HepG2 (cell line): Measurements from ENCODE around the gene SP140L. TPM values are rescaled to one million over a fixed set of nuclear protein-coding genes. Genes with fewer than 3 reads are reported as not detected.

ENCODE experiments used
- ATAC-seq: fragments of 200-7000 bp; cut with Tn5 transposase; 3 replicates; pipeline ENCODE4 v1.9.1; 2020; ENCODE audit warnings: mild to moderate bottlenecking, moderate library complexity
- BruUV-seq: library from RNA; stranded (reverse); fragments of 400-500 nt; replicated peaks from 2 replicates; lab custom pipeline; 2021; lab: Mats Ljungman, UMichigan
- CTCF ChIA-PET: fragments of 300-600 bp; formaldehyde crosslinking; extraction: SDS; loops from one replicate; lab custom pipeline; 2021; ENCODE audit warnings: low total read pairs, inconsistent platforms, low intra/inter-chr PET ratio; lab: Yijun Ruan, JAX
- POLR2A ChIA-PET: fragments of 350-600 bp; sonication (Branson Sonifier 250); formaldehyde crosslinking; loops from one replicate; lab custom pipeline; 2020; ENCODE audit warnings: antibody characterized with exemption, inconsistent platforms; lab: Yijun Ruan, JAX
- DNase-seq: peaks from one replicate; pipeline ENCODE4 v3.0.0-alpha.2; 2015; ENCODE audit warnings: low spot score
- FAIRE-seq: peaks from 3 replicates; lab custom pipeline; 2011; peaks lifted over from hg19 to GRCh38; lab: Jason Lieb, UNC
- H2AFZ ChIP-seq: one replicate; pipeline ENCODE4 v1.6.1; 2011; ENCODE audit warnings: low read length, inconsistent platforms
- H3K27ac ChIP-seq: fragments of 300-600 bp; 3 replicates; pipeline ENCODE4 v1.8.0; 2011; ENCODE audit warnings: mixed run types, mild to moderate bottlenecking, mixed read lengths, low read length, inconsistent platforms; ENCODE audit not compliant: insufficient read depth; ENCODE audit errors: extremely low read length
- H3K27me3 ChIP-seq, 2 experiments: fragments of 200-600 bp in 1 of 2; 2 replicates in 1 of 2; 3 replicates in 1 of 2; pipeline versions ENCODE4 v1.6.0 to v1.8.0; 2011; ENCODE audit warnings: low read length in 2 of 2, mild to moderate bottlenecking in 2 of 2, moderate library complexity in 2 of 2, inconsistent platforms in 1 of 2; ENCODE audit not compliant: insufficient read depth in 2 of 2, control insufficient read depth in 1 of 2
- H3K36me3 ChIP-seq, 2 experiments: fragments of 200-600 bp in 1 of 2; replicated peaks in 1 of 2; 2 replicates in 1 of 2; 3 replicates in 1 of 2; pipeline versions ENCODE4 v1.5.1 to v1.8.0; 2011; ENCODE audit warnings: low read length in 2 of 2, inconsistent platforms in 1 of 2; ENCODE audit not compliant: insufficient read depth in 2 of 2, control insufficient read depth in 1 of 2
- H3K4me1 ChIP-seq: 2 replicates; pipeline ENCODE4 v1.5.1; 2012; ENCODE audit warnings: low read length, inconsistent platforms; ENCODE audit not compliant: insufficient read depth
- H3K4me2 ChIP-seq: 2 replicates; pipeline ENCODE4 v1.6.0; 2011; ENCODE audit warnings: low read depth, low read length, inconsistent platforms
- H3K4me3 ChIP-seq, 3 experiments: fragments of 200-600 bp in 1 of 3; sonication (generic), shearing (Covaris generic) in 1 of 3; replicated peaks in 1 of 3; 2 replicates each; pipeline ENCODE4 v1.5.1; 2011 to 2016; ENCODE audit warnings: low read length in 3 of 3, inconsistent platforms in 2 of 3, low read depth in 2 of 3, mild to moderate bottlenecking in 2 of 3, control low read depth in 1 of 3, mixed read lengths in 1 of 3; ENCODE audit not compliant: insufficient read depth in 1 of 3
- H3K79me2 ChIP-seq: one replicate; pipeline ENCODE4 v1.6.1; 2011; ENCODE audit warnings: low read length, inconsistent platforms; ENCODE audit not compliant: insufficient read depth
- H3K9ac ChIP-seq: 2 replicates; pipeline ENCODE4 v1.6.0; 2011; ENCODE audit warnings: mild to moderate bottlenecking, low read depth, low read length, inconsistent platforms; ENCODE audit not compliant: insufficient read depth
- H3K9me3 ChIP-seq: 2 replicates; pipeline ENCODE4 v1.5.1; 2012; ENCODE audit warnings: mild to moderate bottlenecking, low read length
- H4K20me1 ChIP-seq: 2 replicates; pipeline ENCODE4 v1.6.0; 2011; ENCODE audit warnings: inconsistent platforms, mild to moderate bottlenecking, low read length, moderate library complexity; ENCODE audit not compliant: insufficient read depth
- DPF2 ChIP-seq: sonication (generic); formaldehyde crosslinking; IDR thresholded peaks from 2 replicates; pipeline ENCODE4 v1.4.0; 2020; ENCODE audit warnings: mild to moderate bottlenecking, low read depth, missing genetic modification reagents, borderline replicate concordance
- ZNF207 ChIP-seq: fragments of 450-650 bp; IDR thresholded peaks from 2 replicates; pipeline ENCODE4 v1.6.1; 2016; ENCODE audit warnings: antibody characterized with exemption, borderline replicate concordance
- ZNF44 ChIP-seq: sonication (generic); formaldehyde crosslinking; IDR thresholded peaks from 2 replicates; pipeline ENCODE4 v1.5.1; 2020; ENCODE audit warnings: mild to moderate bottlenecking, missing genetic modification reagents
- WGBS: methylation state at CpG from one replicate; pipeline ENCODE4 v1.1.6; 2017; ENCODE audit warnings: low lambda C conversion rate; 5-methylcytosine and 5-hydroxymethylcytosine counted together
- in situ Hi-C: cut with HindIII; loops from 2 replicates; pipeline ENCODE4 v1.10.0; 2017; ENCODE audit warnings: low pct_unique_long_range_greater_than_20kb; ENCODE audit not compliant: extremely low pct_ligation_motif_present
- intact Hi-C: fragments of 100-400 bp; cut with micrococcal nuclease; formaldehyde crosslinking; loops from one replicate; pipeline ENCODE4 v1.10.0; 2022; ENCODE audit not compliant: unreplicated experiment
- polyA plus RNA-seq, 8 experiments: library from polyadenylated mRNA; depleted of rRNA in 3 of 8; stranded (reverse) in 7 of 8; unstranded in 1 of 8; fragments of >200 nt; fragmentation: Illumina TruSeq in 4 of 8; extraction: Trizol in 4 of 8; gene quantifications; 2 replicates each; pipeline versions ENCODE4 v1.2.1 to v1.2.3, GENCODE V29; 2011 to 2016; ENCODE audit warnings: low read depth in 4 of 8, missing spikeins in 1 of 8, mixed read lengths in 1 of 8; ENCODE audit not compliant: insufficient read depth in 1 of 8
- total RNA-seq, 5 experiments: library from RNA; depleted of rRNA; stranded (reverse); fragments of >200 nt; fragmentation: Illumina TruSeq; extraction: Trizol; gene quantifications; 2 replicates each; pipeline ENCODE4 v1.2.3, GENCODE V29; 2016; ENCODE audit warnings: low read depth in 1 of 5
- TF ChIP-seq, protein P1 (sequence below): sonication (generic); formaldehyde crosslinking; IDR thresholded peaks from 2 replicates; pipeline ENCODE4 v1.4.0; 2020; ENCODE audit warnings: missing genetic modification reagents

Gene SP140L
- total and polyA plus RNA-seq, 2 of the 13 experiments (the other 11 are each of a cell fraction or from before 2014, with no cell fraction given): 10.9 to 17.5 TPM

DNA sequence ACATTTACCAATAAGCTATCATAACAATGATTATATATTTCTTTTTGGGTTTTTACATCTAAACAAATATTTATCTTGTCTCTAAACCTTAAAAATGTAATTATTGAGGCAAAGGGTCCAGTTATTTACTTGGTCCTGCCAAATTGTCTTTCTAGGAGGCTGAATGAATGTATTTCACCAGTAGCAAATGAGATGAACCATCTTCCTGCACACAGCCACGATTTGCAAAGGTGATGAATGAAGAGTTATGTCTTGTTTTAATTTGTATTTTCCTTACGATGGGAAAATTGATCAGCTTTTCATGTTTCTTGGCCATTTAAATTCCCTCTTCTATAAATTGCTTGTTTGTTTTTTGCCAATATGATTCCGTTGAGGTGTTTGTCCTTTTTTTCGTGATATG lies 90.4 kb downstream of the SP140L start (continued):
- TF ChIP-seq, protein P1, sequence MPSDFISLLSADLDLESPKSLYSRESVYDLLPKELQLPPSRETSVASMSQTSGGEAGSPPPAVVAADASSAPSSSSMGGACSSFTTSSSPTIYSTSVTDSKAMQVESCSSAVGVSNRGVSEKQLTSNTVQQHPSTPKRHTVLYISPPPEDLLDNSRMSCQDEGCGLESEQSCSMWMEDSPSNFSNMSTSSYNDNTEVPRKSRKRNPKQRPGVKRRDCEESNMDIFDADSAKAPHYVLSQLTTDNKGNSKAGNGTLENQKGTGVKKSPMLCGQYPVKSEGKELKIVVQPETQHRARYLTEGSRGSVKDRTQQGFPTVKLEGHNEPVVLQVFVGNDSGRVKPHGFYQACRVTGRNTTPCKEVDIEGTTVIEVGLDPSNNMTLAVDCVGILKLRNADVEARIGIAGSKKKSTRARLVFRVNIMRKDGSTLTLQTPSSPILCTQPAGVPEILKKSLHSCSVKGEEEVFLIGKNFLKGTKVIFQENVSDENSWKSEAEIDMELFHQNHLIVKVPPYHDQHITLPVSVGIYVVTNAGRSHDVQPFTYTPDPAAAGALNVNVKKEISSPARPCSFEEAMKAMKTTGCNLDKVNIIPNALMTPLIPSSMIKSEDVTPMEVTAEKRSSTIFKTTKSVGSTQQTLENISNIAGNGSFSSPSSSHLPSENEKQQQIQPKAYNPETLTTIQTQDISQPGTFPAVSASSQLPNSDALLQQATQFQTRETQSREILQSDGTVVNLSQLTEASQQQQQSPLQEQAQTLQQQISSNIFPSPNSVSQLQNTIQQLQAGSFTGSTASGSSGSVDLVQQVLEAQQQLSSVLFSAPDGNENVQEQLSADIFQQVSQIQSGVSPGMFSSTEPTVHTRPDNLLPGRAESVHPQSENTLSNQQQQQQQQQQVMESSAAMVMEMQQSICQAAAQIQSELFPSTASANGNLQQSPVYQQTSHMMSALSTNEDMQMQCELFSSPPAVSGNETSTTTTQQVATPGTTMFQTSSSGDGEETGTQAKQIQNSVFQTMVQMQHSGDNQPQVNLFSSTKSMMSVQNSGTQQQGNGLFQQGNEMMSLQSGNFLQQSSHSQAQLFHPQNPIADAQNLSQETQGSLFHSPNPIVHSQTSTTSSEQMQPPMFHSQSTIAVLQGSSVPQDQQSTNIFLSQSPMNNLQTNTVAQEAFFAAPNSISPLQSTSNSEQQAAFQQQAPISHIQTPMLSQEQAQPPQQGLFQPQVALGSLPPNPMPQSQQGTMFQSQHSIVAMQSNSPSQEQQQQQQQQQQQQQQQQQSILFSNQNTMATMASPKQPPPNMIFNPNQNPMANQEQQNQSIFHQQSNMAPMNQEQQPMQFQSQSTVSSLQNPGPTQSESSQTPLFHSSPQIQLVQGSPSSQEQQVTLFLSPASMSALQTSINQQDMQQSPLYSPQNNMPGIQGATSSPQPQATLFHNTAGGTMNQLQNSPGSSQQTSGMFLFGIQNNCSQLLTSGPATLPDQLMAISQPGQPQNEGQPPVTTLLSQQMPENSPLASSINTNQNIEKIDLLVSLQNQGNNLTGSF (CRISPR knock-in tag): no peak
- TF ChIP-seq ZNF44 (CRISPR knock-in tag) (no peak), ZNF207 (no peak)

DNA sequence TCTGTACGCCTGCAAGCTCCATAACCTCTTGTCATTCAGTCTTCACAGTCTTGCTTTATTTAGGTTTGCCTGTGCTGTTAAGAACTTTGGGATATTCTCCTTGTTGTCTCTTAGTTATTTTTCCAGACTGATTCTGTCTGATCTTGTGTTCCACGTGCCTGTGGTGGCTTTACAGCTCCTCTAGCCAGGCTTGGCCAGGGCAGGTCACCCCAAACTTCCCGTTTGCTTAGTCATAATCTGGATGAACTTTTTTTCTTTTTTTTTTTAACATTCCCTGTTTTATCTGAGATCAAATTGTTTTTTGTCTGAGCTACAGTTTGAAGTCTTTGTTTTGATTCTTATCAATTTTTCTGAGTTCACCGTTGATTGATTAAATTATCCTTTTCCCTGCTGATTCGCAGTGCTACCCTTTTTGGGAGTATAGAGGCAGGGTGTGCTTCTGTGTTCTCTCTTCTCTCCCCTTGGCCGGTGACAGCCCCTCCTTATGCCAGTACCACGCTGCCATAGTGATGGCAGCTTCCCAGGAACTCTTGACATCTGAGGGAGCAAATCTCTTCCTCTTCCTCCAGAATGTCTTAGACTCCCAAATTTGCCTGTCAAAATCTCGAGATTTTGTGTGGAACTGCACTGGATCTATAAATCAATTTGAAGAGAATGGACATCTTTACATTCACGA lies 91.5 kb downstream of the SP140L start:
- no peak overlapping the region for H3K4me2 ChIP-seq
- in situ Hi-C loops: no loop called here
- ATAC-seq: no peak
- FAIRE-seq: no peak
- intact Hi-C loops: loop anchor here (10.0 kb wide), 1 partner anchor 194 kb away; the partner anchor contains the start of gene SP140
- no peak overlapping the region for H3K4me3 ChIP-seq
- no peak overlapping the region for H3K27ac ChIP-seq
- no peaks in the 10 kb centered on the region; a peak in 1 of 5 replicates for H3K36me3 ChIP-seq
- H3K4me1 ChIP-seq: peaks cover 38% of the 10 kb centered on the region
- DNase-seq: no peak
- TF ChIP-seq DPF2: no peak
- TF ChIP-seq, all 625 proteins: peak for 0
- WGBS: 87% methylated on average over 9 of the region's 9 CpGs
- H3K27me3 ChIP-seq: no peaks in the 10 kb centered on the region; a peak in 1 of 5 replicates
- H3K79me2 ChIP-seq: no peaks in the 10 kb centered on the region
- no peak overlapping the region for H3K9ac ChIP-seq
- H2AFZ ChIP-seq: no peak overlapping the region
- CTCF ChIA-PET: no interaction called here
- BruUV-seq: no TSS peak
- H4K20me1 ChIP-seq: no peaks in the 10 kb centered on the region
- H3K9me3 ChIP-seq: no peaks in the 10 kb centered on the region
- POLR2A ChIA-PET: no interaction called here
